Endothelial cell of umbilical vein (primary cell): ENCODE results near the gene SPATA31D3.
"Not testable (repeated sequence)": the region's sequence is repeated elsewhere in the genome, so short reads cannot be mapped to it uniquely, and the experiment has no call there.

Experiments used
- EZH2 ChIP-seq: IDR thresholded peaks from 2 replicates; pipeline ENCODE4 v1.6.1; 2012; ENCODE audit warnings: borderline replicate concordance, low read depth, mild to moderate bottlenecking, moderate library complexity, low read length, inconsistent platforms; ENCODE audit not compliant: severe bottlenecking
- FOS ChIP-seq: IDR thresholded peaks from 2 replicates; pipeline ENCODE4 v1.6.1; 2011; ENCODE audit warnings: mild to moderate bottlenecking, low read length, moderate library complexity, borderline replicate concordance; ENCODE audit not compliant: insufficient read depth
- GATA2 ChIP-seq: IDR thresholded peaks from 2 replicates; pipeline ENCODE4 v1.7.0; 2011; ENCODE audit warnings: low read depth, mild to moderate bottlenecking, moderate library complexity, mixed read lengths, low read length; ENCODE audit not compliant: insufficient read length, insufficient read depth
- JUN ChIP-seq: IDR thresholded peaks from 2 replicates; pipeline ENCODE4 v1.6.1; 2011; ENCODE audit warnings: borderline replicate concordance, low read depth; ENCODE audit not compliant: insufficient read length, insufficient read depth
- MAX ChIP-seq: IDR thresholded peaks from 2 replicates; pipeline ENCODE4 v1.6.1; 2011; ENCODE audit not compliant: insufficient read depth, insufficient read length
- MYC ChIP-seq: IDR thresholded peaks from one replicate; pipeline ENCODE4 v1.6.1; 2011; ENCODE audit warnings: mild to moderate bottlenecking, low read depth, low read length
- POLR2A ChIP-seq: IDR thresholded peaks from 2 replicates; pipeline ENCODE4 v1.6.1; 2012; ENCODE audit warnings: low read depth, mild to moderate bottlenecking, control low read depth, low read length
- POLR2AphosphoS5 ChIP-seq: IDR thresholded peaks from 2 replicates; pipeline ENCODE4 v1.6.1; 2012; ENCODE audit warnings: low read depth, mild to moderate bottlenecking, control low read depth, low read length, moderate library complexity; ENCODE audit not compliant: insufficient read depth
- TF ChIP-seq, protein P1 (sequence below), 2 donors: IDR thresholded peaks; 1 replicate in 1 of 2; 2 replicates in 1 of 2; pipeline ENCODE4 v1.5.1; 2011; ENCODE audit warnings: low read length in 2 of 2, mild to moderate bottlenecking in 2 of 2, moderate library complexity in 2 of 2, control low read depth in 1 of 2, inconsistent platforms in 1 of 2, low read depth in 1 of 2; ENCODE audit not compliant: insufficient read depth in 1 of 2; ENCODE audit errors: extremely low read depth in 1 of 2

- TF ChIP-seq, protein P1, sequence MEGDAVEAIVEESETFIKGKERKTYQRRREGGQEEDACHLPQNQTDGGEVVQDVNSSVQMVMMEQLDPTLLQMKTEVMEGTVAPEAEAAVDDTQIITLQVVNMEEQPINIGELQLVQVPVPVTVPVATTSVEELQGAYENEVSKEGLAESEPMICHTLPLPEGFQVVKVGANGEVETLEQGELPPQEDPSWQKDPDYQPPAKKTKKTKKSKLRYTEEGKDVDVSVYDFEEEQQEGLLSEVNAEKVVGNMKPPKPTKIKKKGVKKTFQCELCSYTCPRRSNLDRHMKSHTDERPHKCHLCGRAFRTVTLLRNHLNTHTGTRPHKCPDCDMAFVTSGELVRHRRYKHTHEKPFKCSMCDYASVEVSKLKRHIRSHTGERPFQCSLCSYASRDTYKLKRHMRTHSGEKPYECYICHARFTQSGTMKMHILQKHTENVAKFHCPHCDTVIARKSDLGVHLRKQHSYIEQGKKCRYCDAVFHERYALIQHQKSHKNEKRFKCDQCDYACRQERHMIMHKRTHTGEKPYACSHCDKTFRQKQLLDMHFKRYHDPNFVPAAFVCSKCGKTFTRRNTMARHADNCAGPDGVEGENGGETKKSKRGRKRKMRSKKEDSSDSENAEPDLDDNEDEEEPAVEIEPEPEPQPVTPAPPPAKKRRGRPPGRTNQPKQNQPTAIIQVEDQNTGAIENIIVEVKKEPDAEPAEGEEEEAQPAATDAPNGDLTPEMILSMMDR (IDR thresholded peaks at IDR 0.05; ENCODE audit: extremely low read depth in 1 of 2, insufficient read depth in 1 of 2, low read depth in 1 of 2, low read length in 2 of 2), result not testable (repeated sequence)
- TF ChIP-seq POLR2A, FOS, POLR2AphosphoS5, EZH2, JUN, MYC, GATA2, MAX: not testable (repeated sequence)
Measured at GRCh38 chr9:81933547-81933946, 9.8 kb upstream of the SPATA31D3 start.
